Keratinocyte (primary cell): ENCODE measurements around the gene USP49. TPM values are rescaled to one million over a fixed set of nuclear protein-coding genes. Genes with fewer than 3 reads are reported as not detected.

Experiments used
- DNase-seq: peaks from one replicate; pipeline ENCODE4 v3.0.0-alpha.2; 2011; ENCODE audit warnings: low read depth, missing footprints, low spot score
- FAIRE-seq: peaks from 2 replicates; lab custom pipeline; 2011; peaks lifted over from hg19 to GRCh38; lab: Jason Lieb, UNC
- H2AFZ ChIP-seq: 2 replicates; pipeline ENCODE4 v1.6.0; 2012; ENCODE audit warnings: low read length, control low read depth, inconsistent platforms; ENCODE audit not compliant: control insufficient read depth
- H3K27ac ChIP-seq: 2 replicates; pipeline ENCODE4 v1.5.1; 2011; ENCODE audit warnings: low read length; ENCODE audit not compliant: control insufficient read depth, insufficient read depth
- H3K27me3 ChIP-seq: 3 replicates; pipeline ENCODE4 v1.6.0; 2011; ENCODE audit warnings: low read length; ENCODE audit not compliant: control insufficient read depth, insufficient read depth; ENCODE audit errors: extremely low read depth
- H3K36me3 ChIP-seq, 2 experiments: 2 replicates in 1 of 2; 3 replicates in 1 of 2; pipeline ENCODE4 v1.5.1; 2011; ENCODE audit warnings: low read length in 2 of 2, mild to moderate bottlenecking in 1 of 2; ENCODE audit not compliant: control insufficient read depth in 2 of 2, insufficient read depth in 2 of 2; ENCODE audit errors: extremely low read depth in 1 of 2
- H3K4me1 ChIP-seq: 3 replicates; pipeline ENCODE4 v1.5.1; 2011; ENCODE audit warnings: low read length; ENCODE audit not compliant: control insufficient read depth, insufficient read depth; ENCODE audit errors: extremely low read depth
- H3K4me2 ChIP-seq: 3 replicates; pipeline ENCODE4 v1.6.0; 2011; ENCODE audit warnings: low read depth, low read length; ENCODE audit not compliant: control insufficient read depth, insufficient read depth; ENCODE audit errors: extremely low read depth
- H3K4me3 ChIP-seq, 3 experiments: fragments of 200-600 bp in 1 of 3; sonication (generic) in 1 of 3; 2 replicates in 2 of 3; 3 replicates in 1 of 3; pipeline ENCODE4 v1.5.1; 2011 to 2016; ENCODE audit warnings: low read length in 3 of 3, mild to moderate bottlenecking in 3 of 3, control low read depth in 2 of 3, inconsistent platforms in 1 of 3, low read depth in 1 of 3, mixed read lengths in 1 of 3, mixed run types in 1 of 3, moderate library complexity in 1 of 3; ENCODE audit not compliant: control insufficient read depth in 2 of 3, insufficient read depth in 2 of 3; ENCODE audit errors: extremely low read depth in 1 of 3
- H3K79me2 ChIP-seq: 2 replicates; pipeline ENCODE4 v1.6.0; 2012; ENCODE audit warnings: low read length; ENCODE audit not compliant: control insufficient read depth, insufficient read depth
- H3K9ac ChIP-seq: 3 replicates; pipeline ENCODE4 v1.6.0; 2011; ENCODE audit warnings: low read length; ENCODE audit not compliant: control insufficient read depth, insufficient read depth; ENCODE audit errors: extremely low read depth
- H3K9me1 ChIP-seq: 3 replicates; pipeline ENCODE4 v1.6.0; 2011; ENCODE audit warnings: low read length; ENCODE audit not compliant: control insufficient read depth, insufficient read depth; ENCODE audit errors: extremely low read depth
- H3K9me3 ChIP-seq: 2 replicates; pipeline ENCODE4 v1.5.1; 2012; ENCODE audit warnings: low read depth, low read length; ENCODE audit not compliant: control insufficient read depth
- H4K20me1 ChIP-seq: 3 replicates; pipeline ENCODE4 v1.6.0; 2011; ENCODE audit warnings: low read length; ENCODE audit not compliant: control insufficient read depth, insufficient read depth; ENCODE audit errors: extremely low read depth
- CTCF ChIP-seq, 3 experiments: IDR thresholded peaks in 1 of 3; conservative IDR thresholded peaks in 1 of 3; optimal IDR thresholded peaks in 1 of 3; 2 replicates in 2 of 3; 3 replicates in 1 of 3; pipeline versions ENCODE3 to v1.5.1; 2011; ENCODE audit warnings: low read length in 3 of 3, mild to moderate bottlenecking in 3 of 3, moderate library complexity in 2 of 3, control low read depth in 1 of 3, inconsistent platforms in 1 of 3; ENCODE audit not compliant: insufficient read depth in 2 of 3; ENCODE audit errors: extremely low read depth in 1 of 3
- EZH2 ChIP-seq: IDR thresholded peaks from one replicate; pipeline ENCODE4 v1.6.1; 2012; ENCODE audit warnings: inconsistent platforms, mild to moderate bottlenecking, low read length, moderate library complexity
- dilution Hi-C: fragments of 300-500 bp; cut with MboI; formaldehyde crosslinking; loops from one replicate; pipeline ENCODE4 v1.7.0; 2020; ENCODE audit warnings: low sequenced_read_pairs; ENCODE audit not compliant: extremely low pct_ligation_motif_present
- polyA plus RNA-seq, 5 experiments: library from polyadenylated mRNA; depleted of rRNA in 3 of 5; stranded (reverse) in 3 of 5; stranded (forward) in 1 of 5; unstranded in 1 of 5; fragments of >200 nt; gene quantifications; 1 replicate in 1 of 5; 2 replicates in 3 of 5; 3 replicates in 1 of 5; pipeline versions ENCODE4 v1.2.1 to v1.2.3, GENCODE V29; 2011 to 2012; ENCODE audit warnings: missing spikeins in 2 of 5, low read depth in 1 of 5, low replicate concordance in 1 of 5

Gene USP49
- polyA plus RNA-seq, 1 donor (not counting 4 experiments of a cell fraction or from before 2014, with no cell fraction given): 2.3 TPM

- no peak overlapping the region for H3K9ac ChIP-seq
- no peak overlapping the region for H3K4me2 ChIP-seq
- H3K27me3 ChIP-seq: no peaks in the 10 kb centered on the region
- H3K9me3 ChIP-seq: no peaks in the 10 kb centered on the region
- dilution Hi-C loops: no loop called here
- TF ChIP-seq EZH2 (no peak), CTCF (optimal IDR thresholded peaks at IDR 0.05 in 1 of 3, IDR thresholded peaks at IDR 0.05 in 1 of 3, conservative IDR thresholded peaks at IDR 0.05 in 1 of 3; ENCODE audit: extremely low read depth in 1 of 3, insufficient read depth in 2 of 3, low read length in 3 of 3) (no peak)
- H3K36me3 ChIP-seq: no peaks in the 10 kb centered on the region
- no peak for FAIRE-seq
- H3K4me3 ChIP-seq: no peak overlapping the region
- H3K79me2 ChIP-seq: no peaks in the 10 kb centered on the region
- no peaks in the 10 kb centered on the region for H4K20me1 ChIP-seq
- no peak overlapping the region for H2AFZ ChIP-seq
- no peak for DNase-seq
- H3K27ac ChIP-seq: no peak overlapping the region
- no peaks in the 10 kb centered on the region for H3K9me1 ChIP-seq
- H3K4me1 ChIP-seq: peaks cover 14% of the 10 kb centered on the region
Measured at GRCh38 chr6:41815587-41815986, 79.6 kb downstream of the USP49 start.

- Histone ChIP-seq H3K4me1 (peaks cover 14% of the 10 kb centered on the region), H3K4me3 (no peak overlapping the region), H2AFZ (no peak overlapping the region), H3K9me3 (no peaks in the 10 kb centered on the region), H4K20me1 (no peaks in the 10 kb centered on the region), H3K9ac (no peak overlapping the region), H3K27ac (no peak overlapping the region), H3K36me3 (no peaks in the 10 kb centered on the region), H3K27me3 (no peaks in the 10 kb centered on the region), H3K4me2 (no peak overlapping the region), H3K79me2 (no peaks in the 10 kb centered on the region), H3K9me1 (no peaks in the 10 kb centered on the region)
- no peak for DNase-seq
- FAIRE-seq: no peak
- no peak for TF ChIP-seq CTCF (optimal IDR thresholded peaks at IDR 0.05 in 1 of 3, IDR thresholded peaks at IDR 0.05 in 1 of 3, conservative IDR thresholded peaks at IDR 0.05 in 1 of 3; ENCODE audit: extremely low read depth in 1 of 3, insufficient read depth in 2 of 3, low read length in 3 of 3)
- no peak for TF ChIP-seq EZH2
- dilution Hi-C loops: no loop called here
Measured at GRCh38 chr6:41814629-41815028, 80.5 kb downstream of the USP49 start.
